GM06990 (cell line): Measurements from ENCODE around the gene IQGAP3.
A peak's percentile ranks its signal among the peaks of the same experiment; 100 is the strongest.
"Not testable (repeated sequence)": the region's sequence is repeated elsewhere in the genome, so short reads cannot be mapped to it uniquely, and the experiment has no call there.

Source experiments
- DNase-seq: peaks from one replicate; pipeline ENCODE4 v3.0.0-alpha.2; 2011; ENCODE audit not compliant: insufficient read length; ENCODE audit errors: extremely low read depth
- H3K27me3 ChIP-seq: replicated peaks from 2 replicates; pipeline ENCODE4 v1.6.0; 2011; ENCODE audit warnings: low read length; ENCODE audit not compliant: control insufficient read depth, insufficient read depth
- H3K36me3 ChIP-seq: 2 replicates; pipeline ENCODE4 v1.5.1; 2011; ENCODE audit warnings: low read length; ENCODE audit not compliant: control insufficient read depth, insufficient read depth
- H3K4me3 ChIP-seq: replicated peaks from 2 replicates; pipeline ENCODE4 v1.5.1; 2011; ENCODE audit warnings: low read depth, mild to moderate bottlenecking, control low read depth, low read length
- TF ChIP-seq, protein P1 (sequence below): IDR thresholded peaks from 2 replicates; pipeline ENCODE4 v1.5.1; 2011; ENCODE audit warnings: low read length, control low read depth, mild to moderate bottlenecking, inconsistent platforms; ENCODE audit not compliant: insufficient read depth, poor library complexity, severe bottlenecking

The IQGAP3 gene

DNA sequence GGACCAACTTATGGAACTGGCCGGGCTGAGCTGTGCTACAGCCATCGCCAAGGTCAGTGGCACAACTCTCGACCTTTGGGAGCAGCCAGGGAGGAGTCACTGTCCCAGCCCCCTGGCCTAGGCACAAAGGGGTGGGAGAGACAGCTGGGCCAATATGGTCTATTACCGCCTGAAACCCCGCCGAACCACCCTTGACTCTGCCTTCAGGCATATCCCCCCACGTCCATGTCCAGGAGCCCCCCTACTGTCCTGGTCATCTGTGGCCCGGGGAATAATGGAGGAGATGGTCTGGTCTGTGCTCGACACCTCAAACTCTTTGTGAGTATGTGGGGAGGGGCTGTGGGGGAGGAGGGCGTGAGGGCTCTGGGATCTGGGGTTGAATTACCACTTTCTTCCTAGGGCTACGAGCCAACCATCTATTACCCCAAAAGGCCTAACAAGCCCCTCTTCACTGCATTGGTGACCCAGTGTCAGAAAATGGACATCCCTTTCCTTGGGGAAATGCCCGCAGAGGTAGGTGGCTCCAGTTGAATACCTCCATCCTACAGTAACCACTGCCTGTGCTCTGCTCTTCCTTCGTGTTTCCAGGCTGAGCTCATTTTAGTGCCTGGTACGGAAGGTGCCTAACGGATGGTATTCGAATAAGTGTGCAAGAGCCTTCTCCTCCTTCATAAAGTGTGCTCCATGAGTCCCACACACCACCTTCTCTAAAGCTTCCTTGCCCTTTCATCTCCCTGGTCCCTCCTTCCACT is 20.0 kb upstream of the IQGAP3 start:
- Histone ChIP-seq H3K27me3 (no peaks in the 10 kb centered on the region), H3K4me3 (peak overlapping the region; percentile 77), H3K36me3 (peaks cover 12% of the 10 kb centered on the region)
- DNase-seq: no peak
- TF ChIP-seq, protein P1, sequence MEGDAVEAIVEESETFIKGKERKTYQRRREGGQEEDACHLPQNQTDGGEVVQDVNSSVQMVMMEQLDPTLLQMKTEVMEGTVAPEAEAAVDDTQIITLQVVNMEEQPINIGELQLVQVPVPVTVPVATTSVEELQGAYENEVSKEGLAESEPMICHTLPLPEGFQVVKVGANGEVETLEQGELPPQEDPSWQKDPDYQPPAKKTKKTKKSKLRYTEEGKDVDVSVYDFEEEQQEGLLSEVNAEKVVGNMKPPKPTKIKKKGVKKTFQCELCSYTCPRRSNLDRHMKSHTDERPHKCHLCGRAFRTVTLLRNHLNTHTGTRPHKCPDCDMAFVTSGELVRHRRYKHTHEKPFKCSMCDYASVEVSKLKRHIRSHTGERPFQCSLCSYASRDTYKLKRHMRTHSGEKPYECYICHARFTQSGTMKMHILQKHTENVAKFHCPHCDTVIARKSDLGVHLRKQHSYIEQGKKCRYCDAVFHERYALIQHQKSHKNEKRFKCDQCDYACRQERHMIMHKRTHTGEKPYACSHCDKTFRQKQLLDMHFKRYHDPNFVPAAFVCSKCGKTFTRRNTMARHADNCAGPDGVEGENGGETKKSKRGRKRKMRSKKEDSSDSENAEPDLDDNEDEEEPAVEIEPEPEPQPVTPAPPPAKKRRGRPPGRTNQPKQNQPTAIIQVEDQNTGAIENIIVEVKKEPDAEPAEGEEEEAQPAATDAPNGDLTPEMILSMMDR: no peak

DNA sequence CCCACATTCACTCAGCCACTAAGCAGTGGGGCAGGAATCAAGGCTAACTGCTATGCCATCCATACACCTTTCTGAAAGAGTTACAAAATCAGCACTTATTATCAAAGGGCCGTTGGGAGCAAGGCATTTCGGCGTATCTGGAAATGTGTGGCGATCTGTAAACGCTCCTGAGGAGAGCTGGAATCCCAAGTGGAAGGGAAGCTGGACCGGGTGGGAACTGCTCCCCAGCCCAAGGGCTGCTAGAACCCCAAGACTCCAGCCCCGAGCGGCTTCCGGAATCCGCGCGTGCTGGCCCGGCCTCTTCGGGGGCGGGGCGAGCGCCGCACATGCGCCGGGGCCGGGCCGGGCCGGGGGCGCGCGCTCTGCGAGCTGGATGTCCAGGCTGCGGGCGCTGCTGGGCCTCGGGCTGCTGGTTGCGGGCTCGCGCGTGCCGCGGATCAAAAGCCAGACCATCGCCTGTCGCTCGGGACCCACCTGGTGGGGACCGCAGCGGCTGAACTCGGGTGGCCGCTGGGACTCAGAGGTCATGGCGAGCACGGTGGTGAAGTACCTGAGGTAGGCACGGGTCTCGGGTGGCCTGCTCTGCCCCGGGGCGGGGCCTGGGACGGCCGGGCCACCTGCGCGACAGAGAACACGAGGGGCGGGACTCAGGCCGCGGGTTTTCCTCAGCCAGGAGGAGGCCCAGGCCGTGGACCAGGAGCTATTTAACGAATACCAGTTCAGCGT is 19.2 kb upstream of the IQGAP3 start, which contains the start of gene NAXE:
TSS of gene NAXE (plus strand) at position 345 of the 726 bp plus-strand sequence. CDS start at position 374, 29 bp downstream.
- Histone ChIP-seq H3K4me3 (peak within 1 kb of the TSS; percentile 77), H3K36me3 (peaks cover 11% of the 10 kb centered on the region), H3K27me3 (no peaks in the 10 kb centered on the region)
- DNase-seq: peak; percentile 81
- TF ChIP-seq, protein P1: no peak

DNA sequence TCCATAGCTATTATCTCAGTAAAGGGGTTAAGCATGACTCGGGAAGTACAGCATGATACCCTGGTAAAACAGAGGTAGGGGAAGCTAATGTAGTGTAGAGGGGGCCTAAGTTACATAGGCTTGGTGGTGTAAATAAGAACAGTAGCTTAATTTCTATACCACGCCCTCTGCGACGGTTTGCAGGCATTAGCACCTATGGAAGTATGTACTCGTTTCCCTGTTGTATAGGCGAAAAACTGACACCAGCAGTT is 18.7 kb upstream of the IQGAP3 start:
- TF ChIP-seq, protein P1: no peak

DNA sequence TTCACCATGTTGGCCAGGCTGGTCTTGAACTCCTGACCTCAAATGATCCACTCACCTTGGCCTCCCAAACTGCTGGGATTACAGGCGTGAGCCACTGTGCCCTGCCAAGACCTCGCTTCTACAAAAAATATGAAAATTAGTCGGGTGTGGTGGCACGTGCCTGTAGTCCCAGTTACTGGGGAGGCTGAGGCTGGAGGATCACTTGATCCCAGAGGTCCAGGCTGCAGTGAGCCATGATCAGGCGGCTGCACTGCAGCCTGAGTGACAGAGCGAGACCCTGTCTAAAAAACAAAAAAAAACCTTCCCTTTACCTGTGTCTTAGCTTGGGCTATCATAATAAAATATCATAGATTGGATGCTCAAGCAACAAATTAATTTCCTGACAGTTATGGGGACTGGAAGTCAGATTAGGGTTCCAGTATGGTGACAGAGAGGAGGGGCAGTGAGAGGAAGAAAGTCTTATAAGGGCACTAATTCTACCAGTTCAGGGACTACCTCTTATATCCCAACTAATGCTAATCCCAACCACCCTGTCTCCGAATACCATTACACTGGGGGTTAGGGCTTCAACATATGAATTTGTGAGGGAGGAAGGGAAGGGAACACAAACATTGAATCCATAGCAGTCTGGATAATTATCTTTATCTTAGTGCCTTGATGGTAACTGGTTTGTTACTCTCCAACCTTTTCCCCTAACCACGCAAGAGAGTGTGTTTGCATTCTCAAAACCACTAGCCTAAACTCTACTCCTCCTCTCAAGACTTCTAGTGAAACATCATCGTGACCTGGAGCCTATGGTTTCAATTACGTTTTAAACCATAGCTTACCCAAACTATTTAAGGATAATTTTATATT is 18.2 kb upstream of the IQGAP3 start:
- no peaks in the 10 kb centered on the region for H3K27me3 ChIP-seq
- H3K4me3 ChIP-seq: peak overlapping the region; percentile 65; the same call in 1 of the 2 replicates
- peaks cover 4% of the 10 kb centered on the region for H3K36me3 ChIP-seq
- TF ChIP-seq, protein P1: no peak
- DNase-seq: no peak

More for the DNA sequence above, 18.7 kb upstream of the IQGAP3 start:
- H3K36me3 ChIP-seq: peaks cover 10% of the 10 kb centered on the region
- no peak for DNase-seq
- H3K4me3 ChIP-seq: peak overlapping the region; percentile 65
- H3K27me3 ChIP-seq: no peaks in the 10 kb centered on the region

DNA sequence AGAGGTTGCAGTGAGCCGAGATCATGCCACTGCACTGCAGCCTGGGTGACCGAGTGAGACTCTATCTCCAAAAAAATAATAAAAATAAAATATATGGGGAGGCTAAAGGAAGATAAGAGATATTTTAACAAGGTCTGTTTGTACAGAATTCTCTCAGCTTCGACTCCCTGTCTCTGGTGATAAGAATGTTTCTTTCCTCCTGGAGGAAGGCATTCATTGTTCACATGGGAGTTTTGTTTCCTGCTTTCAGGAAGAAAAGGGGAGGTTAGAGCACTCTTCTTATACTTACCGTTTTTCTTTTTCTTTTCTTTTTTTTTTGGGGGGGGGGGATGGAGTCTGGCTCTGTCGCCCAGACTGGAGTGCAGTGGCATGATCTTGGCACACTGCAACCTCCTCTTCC is 17.2 kb upstream of the IQGAP3 start:
- Histone ChIP-seq H3K27me3 (no peaks in the 10 kb centered on the region), H3K36me3 (peaks cover under 1% of the 10 kb centered on the region), H3K4me3 (no peak overlapping the region)
- no peak for DNase-seq
- TF ChIP-seq, protein P1: no peak

DNA sequence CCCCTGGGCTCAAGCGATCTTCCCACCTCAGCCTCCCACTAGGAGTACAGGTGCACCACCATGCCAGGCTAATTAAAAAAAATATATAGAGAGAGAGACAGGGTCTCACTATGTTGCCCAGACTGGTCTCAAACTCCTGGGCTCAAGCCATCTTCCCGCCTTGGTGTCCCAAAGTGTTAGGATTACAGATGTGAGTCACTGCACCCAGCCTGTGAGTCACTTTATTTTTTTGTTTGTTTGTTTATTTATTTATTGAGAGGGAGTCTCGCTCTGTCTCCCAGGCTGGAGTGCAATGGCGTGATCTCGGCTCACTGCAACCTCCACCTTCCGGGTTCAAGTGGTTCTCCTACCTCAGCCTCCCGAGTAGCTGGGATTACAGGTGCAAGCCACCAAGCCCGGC is 15.6 kb upstream of the IQGAP3 start:
- not testable (repeated sequence) for DNase-seq, H3K36me3 ChIP-seq, H3K27me3 ChIP-seq, H3K4me3 ChIP-seq
